Measurements from ENCODE around the gene FCN2.
A peak's percentile ranks its signal among the peaks of the same experiment; 100 is the strongest.

Gene FCN2

GRCh38 chr9:134844821-134845220, 35.8 kb upstream of the FCN2 start:
- no peak for DNase-seq
- Histone ChIP-seq H3K4ac (ENCODE audit: low read depth, low read length) (no peak overlapping the region), H2BK12ac (ENCODE audit: low read length) (no peak overlapping the region), H3K9ac (ENCODE audit: low read length) (peak overlapping the region; percentile 6), H2AK5ac (ENCODE audit: low read length) (no peak overlapping the region), H3K27me3 (ENCODE audit: insufficient read depth, low read length) (no peaks in the 10 kb centered on the region), H3K36me3 (ENCODE audit: control insufficient read depth in 1 of 2, insufficient read depth in 2 of 2, low read length in 2 of 2) (peaks cover 50 to 59% of the 10 kb centered on the region in 2 experiments), H4K8ac (ENCODE audit: low read depth, low read length) (no peak overlapping the region), H3K23ac (ENCODE audit: low read length) (no peak overlapping the region), H2BK5ac (ENCODE audit: low read depth, low read length, poor library complexity) (no peak overlapping the region), H4K12ac (ENCODE audit: low read depth, low read length) (no peak overlapping the region), H3K79me1 (ENCODE audit: low read length) (no peaks in the 10 kb centered on the region), H3K27ac (ENCODE audit: low read depth, low read length) (no peak overlapping the region), H2AFZ (ENCODE audit: insufficient read depth, low read length, poor library complexity) (no peak overlapping the region), H3K4me2 (ENCODE audit: low read length) (no peak overlapping the region), H3K9me3 (ENCODE audit: insufficient read depth, low read depth, low read length) (peaks cover 23% of the 10 kb centered on the region), H2BK120ac (ENCODE audit: insufficient read depth, low read length, poor library complexity) (no peak overlapping the region), H4K91ac (ENCODE audit: low read depth, low read length) (no peak overlapping the region), H3K14ac (ENCODE audit: low read length) (no peak overlapping the region), H3K4me1 (ENCODE audit: control insufficient read depth in 1 of 2, insufficient read depth in 2 of 2, low read length in 2 of 2) (no peaks in the 10 kb centered on the region), H3K79me2 (ENCODE audit: control insufficient read depth, insufficient read depth, low read length, poor library complexity) (no peaks in the 10 kb centered on the region), H3K18ac (ENCODE audit: low read length) (no peak overlapping the region), H3K4me3 (ENCODE audit: low read depth, low read length) (no peak overlapping the region)
- WGBS (ENCODE audit: extremely low coverage, insufficient coverage, insufficient read length): no CpG with 5 or more reads among the region's 8 CpGs

- no peak overlapping the region for H2BK120ac ChIP-seq (ENCODE audit: insufficient read depth, low read length, poor library complexity)
- no peak overlapping the region for H3K4me2 ChIP-seq (ENCODE audit: low read length)
- H2AFZ ChIP-seq (ENCODE audit: insufficient read depth, low read length, poor library complexity): no peak overlapping the region
- no peak overlapping the region for H2BK12ac ChIP-seq (ENCODE audit: low read length)
- H3K79me1 ChIP-seq (ENCODE audit: low read length): no peaks in the 10 kb centered on the region
- H3K27me3 ChIP-seq (ENCODE audit: insufficient read depth, low read length): no peaks in the 10 kb centered on the region
- H3K9ac ChIP-seq (ENCODE audit: low read length): no peak overlapping the region
- no peak overlapping the region for H3K18ac ChIP-seq (ENCODE audit: low read length)
- no peak for DNase-seq
- H3K4me1 ChIP-seq (ENCODE audit: control insufficient read depth in 1 of 2, insufficient read depth in 2 of 2, low read length in 2 of 2): no peaks in the 10 kb centered on the region
- no peak overlapping the region for H4K91ac ChIP-seq (ENCODE audit: low read depth, low read length)
- WGBS (ENCODE audit: extremely low coverage, insufficient coverage, insufficient read length): no CpG with 5 or more reads among the region's 16 CpGs
- H3K23ac ChIP-seq (ENCODE audit: low read length): no peak overlapping the region
- no peak overlapping the region for H3K27ac ChIP-seq (ENCODE audit: low read depth, low read length)
- H2BK5ac ChIP-seq (ENCODE audit: low read depth, low read length, poor library complexity): no peak overlapping the region
- H3K4me3 ChIP-seq (ENCODE audit: low read depth, low read length): no peak overlapping the region
- no peak overlapping the region for H3K4ac ChIP-seq (ENCODE audit: low read depth, low read length)
- peaks cover 37 to 46% of the 10 kb centered on the region in 2 experiments for H3K36me3 ChIP-seq (ENCODE audit: control insufficient read depth in 1 of 2, insufficient read depth in 2 of 2, low read length in 2 of 2)
- H4K12ac ChIP-seq (ENCODE audit: low read depth, low read length): no peak overlapping the region
- H3K9me3 ChIP-seq (ENCODE audit: insufficient read depth, low read depth, low read length): peaks cover 35% of the 10 kb centered on the region
- H3K79me2 ChIP-seq (ENCODE audit: control insufficient read depth, insufficient read depth, low read length, poor library complexity): no peaks in the 10 kb centered on the region
- H3K14ac ChIP-seq (ENCODE audit: low read length): no peak overlapping the region
- H4K8ac ChIP-seq (ENCODE audit: low read depth, low read length): no peak overlapping the region
- no peak overlapping the region for H2AK5ac ChIP-seq (ENCODE audit: low read length)
These were observed 34.4 kb upstream of the FCN2 start for GRCh38 chr9:134846187-134846586.

GRCh38 chr9:134846699-134847098, 33.9 kb upstream of the FCN2 start:
- H3K36me3 ChIP-seq (ENCODE audit: control insufficient read depth in 1 of 2, insufficient read depth in 2 of 2, low read length in 2 of 2): peaks cover 32 to 41% of the 10 kb centered on the region in 2 experiments
- H3K18ac ChIP-seq (ENCODE audit: low read length): no peak overlapping the region
- no peak overlapping the region for H2BK120ac ChIP-seq (ENCODE audit: insufficient read depth, low read length, poor library complexity)
- H2BK5ac ChIP-seq (ENCODE audit: low read depth, low read length, poor library complexity): no peak overlapping the region
- H4K8ac ChIP-seq (ENCODE audit: low read depth, low read length): no peak overlapping the region
- H3K79me2 ChIP-seq (ENCODE audit: control insufficient read depth, insufficient read depth, low read length, poor library complexity): no peaks in the 10 kb centered on the region
- H3K9ac ChIP-seq (ENCODE audit: low read length): no peak overlapping the region
- no peak overlapping the region for H3K4me2 ChIP-seq (ENCODE audit: low read length)
- H3K27ac ChIP-seq (ENCODE audit: low read depth, low read length): no peak overlapping the region
- no peak overlapping the region for H2AK5ac ChIP-seq (ENCODE audit: low read length)
- no peaks in the 10 kb centered on the region for H3K27me3 ChIP-seq (ENCODE audit: insufficient read depth, low read length)
- H4K91ac ChIP-seq (ENCODE audit: low read depth, low read length): no peak overlapping the region
- H3K23ac ChIP-seq (ENCODE audit: low read length): no peak overlapping the region
- no peak overlapping the region for H4K12ac ChIP-seq (ENCODE audit: low read depth, low read length)
- no peak overlapping the region for H2BK12ac ChIP-seq (ENCODE audit: low read length)
- H3K4me3 ChIP-seq (ENCODE audit: low read depth, low read length): no peak overlapping the region
- H3K14ac ChIP-seq (ENCODE audit: low read length): no peak overlapping the region
- no peak for DNase-seq
- H3K4ac ChIP-seq (ENCODE audit: low read depth, low read length): no peak overlapping the region
- H3K4me1 ChIP-seq (ENCODE audit: control insufficient read depth in 1 of 2, insufficient read depth in 2 of 2, low read length in 2 of 2): no peaks in the 10 kb centered on the region
- no peaks in the 10 kb centered on the region for H3K79me1 ChIP-seq (ENCODE audit: low read length)
- 100% methylated on average over 1 of the region's 1 CpG for WGBS (ENCODE audit: extremely low coverage, insufficient coverage, insufficient read length)
- H2AFZ ChIP-seq (ENCODE audit: insufficient read depth, low read length, poor library complexity): no peak overlapping the region
- H3K9me3 ChIP-seq (ENCODE audit: insufficient read depth, low read depth, low read length): peaks cover 39% of the 10 kb centered on the region

- Histone ChIP-seq H3K14ac (ENCODE audit: low read length) (no peak overlapping the region), H3K36me3 (ENCODE audit: control insufficient read depth in 1 of 2, insufficient read depth in 2 of 2, low read length in 2 of 2) (peaks cover 27 to 37% of the 10 kb centered on the region in 2 experiments), H3K4me1 (ENCODE audit: control insufficient read depth in 1 of 2, insufficient read depth in 2 of 2, low read length in 2 of 2) (no peaks in the 10 kb centered on the region), H3K79me1 (ENCODE audit: low read length) (no peaks in the 10 kb centered on the region), H3K79me2 (ENCODE audit: control insufficient read depth, insufficient read depth, low read length, poor library complexity) (no peaks in the 10 kb centered on the region), H3K4me3 (ENCODE audit: low read depth, low read length) (peak overlapping the region; percentile 56), H2BK12ac (ENCODE audit: low read length) (no peak overlapping the region), H2AFZ (ENCODE audit: insufficient read depth, low read length, poor library complexity) (no peak overlapping the region), H2AK5ac (ENCODE audit: low read length) (no peak overlapping the region), H3K27ac (ENCODE audit: low read depth, low read length) (no peak overlapping the region), H4K12ac (ENCODE audit: low read depth, low read length) (no peak overlapping the region), H3K27me3 (ENCODE audit: insufficient read depth, low read length) (no peaks in the 10 kb centered on the region), H3K18ac (ENCODE audit: low read length) (no peak overlapping the region), H3K9ac (ENCODE audit: low read length) (no peak overlapping the region), H3K4ac (ENCODE audit: low read depth, low read length) (no peak overlapping the region), H2BK5ac (ENCODE audit: low read depth, low read length, poor library complexity) (no peak overlapping the region), H2BK120ac (ENCODE audit: insufficient read depth, low read length, poor library complexity) (no peak overlapping the region), H4K91ac (ENCODE audit: low read depth, low read length) (no peak overlapping the region), H4K8ac (ENCODE audit: low read depth, low read length) (no peak overlapping the region), H3K9me3 (ENCODE audit: insufficient read depth, low read depth, low read length) (peaks cover 43% of the 10 kb centered on the region), H3K4me2 (ENCODE audit: low read length) (no peak overlapping the region), H3K23ac (ENCODE audit: low read length) (no peak overlapping the region)
- whole genome bisulfite sequencing (ENCODE audit: extremely low coverage, insufficient coverage, insufficient read length): no CpG with 5 or more reads among the region's 3 CpGs
- DNase-seq: no peak
These were observed 33.5 kb upstream of the FCN2 start for GRCh38 chr9:134847138-134847537.
